ENCODE results near the gene SAT1.

SAT1 gene

GRCh38 chrX:23764188-23764984 lies 18.6 kb upstream of the SAT1 start:
- H3K27ac ChIP-seq: no peak overlapping the region
- H3K4me1 ChIP-seq: no peaks in the 10 kb centered on the region
- no peak overlapping the region for H3K9ac ChIP-seq
- no peak overlapping the region for H2AFZ ChIP-seq
- no peaks in the 10 kb centered on the region for H3K27me3 ChIP-seq (ENCODE audit: control insufficient read depth, insufficient read depth, low read length)
- H3K36me3 ChIP-seq (ENCODE audit: control insufficient read depth, insufficient read depth, low read length): no peaks in the 10 kb centered on the region
- no peaks in the 10 kb centered on the region for H3K79me2 ChIP-seq
- no peak for TF ChIP-seq CTCF (IDR thresholded peaks at IDR 0.05)
- no peaks in the 10 kb centered on the region for H3K9me3 ChIP-seq (ENCODE audit: control insufficient read depth, low read length)
- H3K4me3 ChIP-seq (ENCODE audit: low read depth, low read length): no peak overlapping the region
- H3K4me2 ChIP-seq (ENCODE audit: low read length): no peak overlapping the region

DNA sequence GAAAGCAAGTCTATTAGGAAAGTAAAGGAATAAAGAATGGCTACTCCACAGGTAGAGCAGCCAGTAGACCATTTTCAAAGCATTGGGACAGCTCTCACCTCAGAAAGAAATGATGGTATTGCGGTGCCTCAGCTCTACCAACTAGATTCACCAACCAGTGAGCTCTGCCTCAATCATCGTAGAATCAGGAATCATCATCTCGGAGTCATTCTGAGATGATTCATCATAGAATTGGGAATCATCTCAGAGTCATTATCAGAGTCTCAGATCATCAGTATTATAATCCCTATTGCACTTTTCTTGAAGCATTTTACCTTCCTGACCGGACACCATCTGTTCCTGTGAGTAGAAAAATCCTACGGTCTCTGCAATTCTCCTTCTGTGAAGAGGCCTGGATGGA lies 17.5 kb upstream of the SAT1 start:
- no peaks in the 10 kb centered on the region for H3K79me2 ChIP-seq
- H2AFZ ChIP-seq: no peak overlapping the region
- H3K4me1 ChIP-seq: no peaks in the 10 kb centered on the region
- no peaks in the 10 kb centered on the region for H3K36me3 ChIP-seq (ENCODE audit: control insufficient read depth, insufficient read depth, low read length)
- H3K4me2 ChIP-seq (ENCODE audit: low read length): no peak overlapping the region
- no peak for TF ChIP-seq CTCF (IDR thresholded peaks at IDR 0.05)
- H3K27me3 ChIP-seq (ENCODE audit: control insufficient read depth, insufficient read depth, low read length): no peaks in the 10 kb centered on the region
- no peak overlapping the region for H3K4me3 ChIP-seq (ENCODE audit: low read depth, low read length)
- H3K27ac ChIP-seq: no peak overlapping the region
- no peaks in the 10 kb centered on the region for H3K9me3 ChIP-seq (ENCODE audit: control insufficient read depth, low read length)
- H3K9ac ChIP-seq: no peak overlapping the region

DNA sequence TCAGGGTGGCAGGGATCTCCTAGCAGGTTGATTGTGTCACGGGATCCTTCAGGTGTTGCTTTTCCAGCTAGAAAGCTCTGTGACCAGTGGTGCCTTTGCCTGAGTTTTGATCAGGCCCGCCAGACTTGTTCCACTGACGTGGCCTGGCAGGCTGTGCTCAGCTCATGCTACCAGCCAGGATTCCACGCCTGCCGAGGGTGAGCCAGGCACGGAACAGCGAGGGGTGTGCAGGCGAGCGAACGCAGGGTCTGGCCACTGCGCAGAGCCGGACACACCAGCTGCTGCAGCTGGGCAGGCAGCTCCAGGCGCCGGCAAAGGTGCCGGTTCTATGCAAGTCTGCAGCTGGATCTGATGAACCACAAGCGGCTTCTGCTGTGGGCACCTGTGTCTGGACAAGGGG lies 17.1 kb upstream of the SAT1 start:
- Histone ChIP-seq H3K36me3 (ENCODE audit: control insufficient read depth, insufficient read depth, low read length) (no peaks in the 10 kb centered on the region), H3K4me1 (no peaks in the 10 kb centered on the region), H3K9ac (no peak overlapping the region), H3K4me3 (ENCODE audit: low read depth, low read length) (no peak overlapping the region), H2AFZ (no peak overlapping the region), H3K9me3 (ENCODE audit: control insufficient read depth, low read length) (no peaks in the 10 kb centered on the region), H3K27me3 (ENCODE audit: control insufficient read depth, insufficient read depth, low read length) (no peaks in the 10 kb centered on the region), H3K4me2 (ENCODE audit: low read length) (no peak overlapping the region), H3K79me2 (no peaks in the 10 kb centered on the region), H3K27ac (no peak overlapping the region)
- no peak for TF ChIP-seq CTCF (IDR thresholded peaks at IDR 0.05)

GRCh38 chrX:23766650-23767551 lies 16.1 kb upstream of the SAT1 start:
- H3K9ac ChIP-seq: no peak overlapping the region
- no peaks in the 10 kb centered on the region for H3K4me1 ChIP-seq
- no peak overlapping the region for H3K4me3 ChIP-seq (ENCODE audit: low read depth, low read length)
- H3K27me3 ChIP-seq (ENCODE audit: control insufficient read depth, insufficient read depth, low read length): no peaks in the 10 kb centered on the region
- no peak for TF ChIP-seq CTCF (IDR thresholded peaks at IDR 0.05)
- no peak overlapping the region for H3K27ac ChIP-seq
- H3K36me3 ChIP-seq (ENCODE audit: control insufficient read depth, insufficient read depth, low read length): no peaks in the 10 kb centered on the region
- no peak overlapping the region for H3K4me2 ChIP-seq (ENCODE audit: low read length)
- no peaks in the 10 kb centered on the region for H3K9me3 ChIP-seq (ENCODE audit: control insufficient read depth, low read length)
- no peak overlapping the region for H2AFZ ChIP-seq
- no peaks in the 10 kb centered on the region for H3K79me2 ChIP-seq
